DOHH2 (cell line): ENCODE measurements around the gene PLEKHG4B.
"Not testable (repeated sequence)": the region's sequence is repeated elsewhere in the genome, so short reads cannot be mapped to it uniquely, and the experiment has no call there.

Experiments used
- EZH2phosphoT487 ChIP-seq: fragments of 200-600 bp; sonication (generic); IDR thresholded peaks from 2 replicates; pipeline ENCODE4 v1.6.1; 2017; ENCODE audit warnings: borderline replicate concordance, mild to moderate bottlenecking, antibody characterized with exemption, low read length, moderate library complexity, mixed read lengths
- TF ChIP-seq, protein P1 (sequence below): fragments of 200-600 bp; sonication (generic); IDR thresholded peaks from one replicate; pipeline ENCODE4 v1.5.1; 2014; ENCODE audit warnings: antibody characterized with exemption, mild to moderate bottlenecking, low read depth, low read length; ENCODE audit not compliant: poor library complexity, severe bottlenecking

DNA sequence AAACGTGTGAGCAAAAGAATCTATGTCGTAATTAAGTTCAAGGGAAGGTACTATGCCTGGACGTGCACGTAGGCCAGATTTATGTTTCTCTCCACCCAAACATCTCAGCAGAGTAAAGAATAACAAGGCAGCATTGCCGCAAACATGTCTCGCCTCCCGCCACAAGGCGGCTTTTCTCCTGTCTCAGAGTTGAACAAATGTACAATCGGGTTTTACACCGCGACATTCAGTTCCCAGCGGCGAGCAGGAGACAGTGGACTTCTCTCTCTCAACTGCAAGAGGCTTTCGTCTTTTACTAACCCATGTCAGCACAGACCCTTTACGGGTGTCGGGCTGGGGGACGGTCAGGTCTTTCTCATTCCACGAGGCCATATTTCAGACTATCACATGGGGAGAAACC is 105.1 kb downstream of the PLEKHG4B start:
- TF ChIP-seq, protein P1, sequence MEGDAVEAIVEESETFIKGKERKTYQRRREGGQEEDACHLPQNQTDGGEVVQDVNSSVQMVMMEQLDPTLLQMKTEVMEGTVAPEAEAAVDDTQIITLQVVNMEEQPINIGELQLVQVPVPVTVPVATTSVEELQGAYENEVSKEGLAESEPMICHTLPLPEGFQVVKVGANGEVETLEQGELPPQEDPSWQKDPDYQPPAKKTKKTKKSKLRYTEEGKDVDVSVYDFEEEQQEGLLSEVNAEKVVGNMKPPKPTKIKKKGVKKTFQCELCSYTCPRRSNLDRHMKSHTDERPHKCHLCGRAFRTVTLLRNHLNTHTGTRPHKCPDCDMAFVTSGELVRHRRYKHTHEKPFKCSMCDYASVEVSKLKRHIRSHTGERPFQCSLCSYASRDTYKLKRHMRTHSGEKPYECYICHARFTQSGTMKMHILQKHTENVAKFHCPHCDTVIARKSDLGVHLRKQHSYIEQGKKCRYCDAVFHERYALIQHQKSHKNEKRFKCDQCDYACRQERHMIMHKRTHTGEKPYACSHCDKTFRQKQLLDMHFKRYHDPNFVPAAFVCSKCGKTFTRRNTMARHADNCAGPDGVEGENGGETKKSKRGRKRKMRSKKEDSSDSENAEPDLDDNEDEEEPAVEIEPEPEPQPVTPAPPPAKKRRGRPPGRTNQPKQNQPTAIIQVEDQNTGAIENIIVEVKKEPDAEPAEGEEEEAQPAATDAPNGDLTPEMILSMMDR: not testable (repeated sequence)
- not testable (repeated sequence) for TF ChIP-seq EZH2phosphoT487
